ENCODE data around the gene ADGRL3.
"Not testable (repeated sequence)": the region's sequence is repeated elsewhere in the genome, so short reads cannot be mapped to it uniquely, and the experiment has no call there.

Gene ADGRL3

GRCh38 chr4:61509721-61510241 is 309.7 kb downstream of the ADGRL3 start:
- not testable (repeated sequence) for DNase-seq

DNA sequence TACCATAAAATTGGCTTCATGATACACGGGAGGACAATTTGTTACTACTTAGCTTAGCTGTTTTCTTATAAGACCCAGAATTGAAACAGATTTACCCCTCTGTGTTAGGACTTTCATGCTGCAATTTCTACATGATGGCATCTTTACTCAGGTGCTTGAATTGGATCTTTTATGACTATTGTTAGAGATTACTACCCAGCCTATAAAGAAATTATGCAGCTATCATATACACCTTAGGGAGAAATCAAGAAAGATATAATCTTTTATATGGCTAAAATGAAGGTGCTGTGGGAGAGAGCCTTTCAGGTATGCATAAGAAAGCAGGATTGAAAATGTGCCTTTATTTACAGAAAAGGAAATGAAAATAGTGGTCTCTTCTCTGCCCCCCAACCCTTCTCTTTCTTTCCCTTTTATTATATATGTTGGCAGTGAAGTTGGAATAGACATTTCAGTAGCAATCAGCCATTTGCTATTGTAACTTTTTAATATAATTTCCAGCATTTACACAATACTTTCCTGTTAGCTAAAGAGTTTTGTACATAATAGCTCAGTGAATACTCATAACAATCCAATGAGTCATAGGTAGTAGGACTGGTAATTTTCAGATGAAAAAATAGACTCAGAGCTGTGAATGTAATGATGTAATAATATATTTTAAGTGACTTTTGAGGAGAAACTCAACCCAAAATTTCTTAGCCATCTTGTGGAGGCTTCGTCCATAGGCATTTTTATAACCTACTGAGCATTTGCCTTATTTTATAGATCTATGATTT is 311.8 kb downstream of the ADGRL3 start:
- peak; percentile 81 for DNase-seq

GRCh38 chr4:61514991-61515390 is 314.9 kb downstream of the ADGRL3 start:
- DNase-seq, result no peak

- no peak for DNase-seq
Measured at GRCh38 chr4:61517144-61517543, 317.0 kb downstream of the ADGRL3 start.

GRCh38 chr4:61520166-61520565 is 320.0 kb downstream of the ADGRL3 start:
- peak; percentile 41 for DNase-seq

DNA sequence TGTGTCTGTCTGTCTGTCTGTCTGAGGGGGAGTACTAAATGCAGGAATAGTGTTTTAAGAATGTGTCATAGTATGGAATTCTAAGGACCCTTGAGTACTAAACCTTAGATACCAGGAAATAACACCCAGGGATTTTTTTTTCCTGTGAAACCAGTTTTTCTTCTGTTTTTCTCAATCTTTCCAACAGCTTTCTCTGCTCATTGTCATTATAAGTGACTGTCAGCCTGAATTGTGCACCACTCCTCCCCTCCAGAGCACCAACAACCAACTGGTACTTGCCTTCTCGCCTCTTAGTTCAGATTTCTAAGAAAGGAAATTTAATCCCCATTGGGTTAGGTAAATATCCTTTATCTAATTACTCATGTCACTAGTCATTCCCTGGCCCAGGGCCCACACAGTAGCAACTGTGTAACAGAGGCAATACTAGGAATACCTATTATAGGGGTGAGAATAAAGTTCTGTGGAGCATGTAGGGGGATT is 320.6 kb downstream of the ADGRL3 start:
- DNase-seq, result peak; percentile 70

DNA sequence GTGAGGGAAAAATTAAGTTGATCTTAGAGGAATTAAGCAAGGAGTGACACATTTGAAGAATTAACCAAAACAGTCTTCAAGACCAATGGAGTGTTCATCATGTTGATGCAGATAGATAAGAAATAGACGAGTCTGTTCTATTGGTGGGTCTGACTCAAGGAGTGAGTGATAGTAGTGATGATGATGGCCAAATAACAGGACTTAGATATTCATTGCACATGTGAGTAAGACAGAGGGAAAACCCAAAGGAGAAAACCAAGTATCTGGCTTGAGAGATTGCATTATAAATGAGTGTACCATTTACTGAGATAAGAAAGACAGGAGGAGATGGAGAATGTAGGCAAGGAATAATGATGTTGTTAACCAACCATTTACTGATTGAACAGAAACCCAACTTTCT is 321.3 kb downstream of the ADGRL3 start:
- peak; percentile 24 for DNase-seq

DNA sequence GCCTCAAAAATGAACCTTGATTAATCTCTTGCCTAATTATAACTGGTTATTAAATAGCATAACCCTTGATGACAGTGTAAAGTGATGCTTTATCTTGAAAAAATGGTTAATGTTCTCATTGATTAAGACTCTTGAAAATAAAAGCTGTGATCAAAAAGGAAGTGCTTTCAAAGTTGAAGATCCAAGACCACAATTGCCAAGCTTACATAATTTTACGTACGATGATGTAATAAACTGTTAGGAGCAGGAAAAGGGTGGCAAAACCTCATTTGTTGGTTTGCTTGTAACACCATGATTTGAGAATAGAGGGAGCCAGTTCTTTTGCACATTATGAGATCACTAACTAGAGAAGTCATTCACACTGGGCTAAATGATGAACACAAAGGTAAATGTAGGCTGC is 322.2 kb downstream of the ADGRL3 start:
- no peak for DNase-seq

DNA sequence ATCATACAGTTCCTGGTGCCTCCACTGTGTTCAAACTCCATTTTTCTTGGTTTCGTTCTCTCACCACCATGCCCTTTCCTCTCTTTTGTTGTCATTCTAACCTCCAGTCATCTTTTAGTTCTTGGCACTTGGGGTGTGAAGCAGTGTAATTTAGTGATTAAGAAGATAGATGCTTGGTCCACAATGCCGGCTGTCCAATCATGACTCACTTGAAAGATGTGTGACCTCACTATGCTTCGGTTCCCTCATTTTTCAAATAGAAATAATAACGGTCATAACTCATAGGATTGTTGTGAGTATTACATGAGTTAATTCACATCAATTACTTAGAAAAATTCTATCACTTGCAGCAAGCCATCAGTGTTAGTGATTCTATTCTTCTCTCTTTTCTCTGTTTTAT is 327.8 kb downstream of the ADGRL3 start:
- peak; percentile 30 for DNase-seq

DNA sequence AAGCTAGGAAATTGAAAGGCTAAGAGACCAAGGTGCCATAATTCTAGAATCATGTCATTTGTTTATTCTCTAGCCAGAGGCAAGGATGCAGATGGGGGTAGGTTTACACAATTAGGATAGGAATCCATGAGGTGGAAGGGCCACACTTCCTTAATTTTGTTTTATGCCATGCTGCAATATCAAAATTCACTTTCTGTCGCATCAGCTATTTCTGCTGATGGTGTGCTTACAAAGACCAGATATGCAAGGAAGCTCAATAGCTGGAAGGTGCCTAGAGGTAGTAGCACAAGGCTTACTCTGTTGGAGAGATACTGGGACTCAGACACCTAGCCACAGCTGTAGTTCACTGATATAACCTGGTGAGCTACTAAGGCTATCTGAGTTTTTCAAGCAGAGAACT is 328.5 kb downstream of the ADGRL3 start:
- no peak for DNase-seq

- no peak for DNase-seq
Measured at GRCh38 chr4:61531188-61531587, 331.1 kb downstream of the ADGRL3 start.

GRCh38 chr4:61532336-61533000 is 332.3 kb downstream of the ADGRL3 start:
- DNase-seq, result peak; percentile 45

DNA sequence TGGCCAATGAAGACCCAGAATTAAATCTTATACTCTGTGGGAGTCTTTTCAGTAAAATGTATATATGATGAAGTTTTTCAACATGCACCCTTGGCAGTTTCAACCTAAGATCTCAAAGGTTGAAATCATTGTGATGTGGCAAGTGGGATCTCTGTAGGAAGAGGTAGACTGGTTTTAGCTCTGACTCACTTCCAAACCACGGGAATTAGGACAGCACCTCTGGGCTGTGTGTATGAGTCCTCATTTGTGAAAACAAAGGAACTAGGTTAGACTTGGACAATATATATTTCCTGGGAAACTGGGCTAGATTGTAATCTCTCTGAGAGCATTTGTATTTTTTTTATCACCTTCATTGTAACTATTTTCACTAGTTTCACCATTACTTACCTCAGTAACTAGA is 333.0 kb downstream of the ADGRL3 start:
- DNase-seq, result peak; percentile 63

GRCh38 chr4:61540944-61541343 is 340.8 kb downstream of the ADGRL3 start:
- DNase-seq, result no peak

GRCh38 chr4:61541459-61541858 is 341.3 kb downstream of the ADGRL3 start:
- DNase-seq, result no peak

DNA sequence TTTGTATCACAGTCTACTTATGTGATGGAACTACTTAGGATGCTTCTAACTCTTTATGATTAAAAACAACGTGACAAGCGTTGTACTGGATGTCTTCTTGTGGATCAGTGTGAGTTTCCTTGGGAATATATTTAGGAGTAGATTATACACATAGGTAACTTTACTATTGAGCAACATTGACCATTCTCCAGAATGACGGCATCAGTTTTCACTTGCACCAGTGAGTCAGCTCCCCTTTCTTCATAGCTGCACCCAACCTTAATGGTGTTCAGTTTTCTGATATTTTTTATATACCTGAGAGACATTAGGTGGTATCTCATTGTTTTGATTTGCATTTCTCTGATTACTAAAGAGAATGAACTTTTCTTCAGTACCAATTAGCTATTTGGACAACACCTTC is 343.9 kb downstream of the ADGRL3 start:
- no peak for DNase-seq

- DNase-seq, result no peak
Measured at GRCh38 chr4:61545902-61546480, 345.9 kb downstream of the ADGRL3 start.

- peak; percentile 18 for DNase-seq
Measured at GRCh38 chr4:61549336-61549735, 349.2 kb downstream of the ADGRL3 start.

DNA sequence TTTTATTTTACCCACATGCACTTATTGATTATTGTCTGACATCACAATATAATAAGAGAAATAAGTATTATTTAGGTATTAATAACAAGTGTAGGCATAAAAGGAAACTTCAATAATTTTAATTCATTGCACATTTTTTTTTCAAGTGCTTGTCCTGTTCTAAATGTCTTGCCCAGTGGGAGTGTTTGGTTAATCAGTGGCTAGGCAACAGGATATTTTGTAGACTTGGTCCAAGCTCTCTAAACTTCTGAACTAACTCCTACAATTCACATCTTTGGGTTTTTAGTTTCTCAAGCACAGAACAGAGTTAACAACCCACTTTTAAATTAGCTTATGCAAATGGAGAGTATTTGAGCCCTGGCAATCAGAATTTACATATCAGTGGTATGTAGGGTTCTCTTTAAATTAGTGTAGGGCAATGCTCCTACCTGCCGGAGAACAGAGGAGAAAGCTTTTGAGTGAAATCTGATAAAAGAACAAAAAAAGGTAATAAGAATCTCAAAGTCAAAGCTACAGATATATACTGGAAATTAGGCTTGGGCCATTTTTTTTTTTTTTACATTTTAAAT is 353.5 kb downstream of the ADGRL3 start:
- no peak for DNase-seq

DNA sequence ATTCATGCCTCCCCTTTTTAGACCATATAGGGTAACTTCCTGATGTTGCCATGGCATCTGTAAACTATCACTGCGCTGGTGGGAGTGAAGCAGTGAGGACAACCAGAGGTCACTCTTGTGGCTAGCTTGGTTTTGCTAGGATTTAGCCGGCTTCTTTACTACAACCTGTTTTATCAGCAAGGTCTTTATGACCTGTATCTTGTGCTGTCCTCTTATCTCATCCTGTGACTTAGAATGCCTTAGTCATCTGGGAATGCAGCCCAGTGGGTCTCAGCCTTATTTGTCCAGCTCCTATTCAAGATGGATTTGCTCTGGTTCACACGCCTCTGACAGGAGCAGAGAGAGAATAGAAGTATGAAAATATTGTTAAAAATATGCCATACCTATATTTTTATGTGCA is 355.7 kb downstream of the ADGRL3 start:
- DNase-seq, result peak; percentile 22

GRCh38 chr4:61556277-61556676 is 356.2 kb downstream of the ADGRL3 start:
- DNase-seq, result no peak

- DNase-seq, result no peak
Measured at GRCh38 chr4:61559396-61559795, 359.3 kb downstream of the ADGRL3 start.

GRCh38 chr4:61561028-61561427 is 360.9 kb downstream of the ADGRL3 start:
- no peak for DNase-seq
